ENCODE measurements around the gene MCTS1.
A peak's percentile ranks its signal among the peaks of the same experiment; 100 is the strongest.
"Not testable (repeated sequence)": the region's sequence is repeated elsewhere in the genome, so short reads cannot be mapped to it uniquely, and the experiment has no call there.

Gene MCTS1

GRCh38 chrX:120603707-120604360 lies at the start of gene MCTS1:
TSS of gene MCTS1 (plus strand) at chrX:120604101. CDS start at chrX:120604237, 136 bp downstream.
- DNase-seq = peak; percentile 83

DNA sequence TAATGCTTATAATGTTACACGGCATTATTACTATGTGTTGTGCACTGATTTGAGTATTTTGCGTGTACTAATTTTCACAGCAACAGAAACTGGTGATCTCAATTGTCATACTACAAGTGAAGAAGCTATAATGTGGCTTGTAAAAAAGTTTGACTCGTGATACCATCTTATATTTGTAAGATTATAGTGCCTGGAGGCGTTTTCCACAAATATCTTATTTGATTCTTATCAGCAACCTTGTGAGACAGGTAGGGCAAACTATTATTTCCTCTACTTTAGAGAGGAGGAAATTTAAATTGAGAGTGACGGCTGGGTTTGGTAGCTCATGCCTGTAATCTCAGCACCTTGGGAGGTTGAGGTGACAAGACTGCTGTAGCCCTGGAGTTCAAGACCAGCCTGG lies 47.6 kb upstream of the MCTS1 start:
- DNase-seq = no peak

DNA sequence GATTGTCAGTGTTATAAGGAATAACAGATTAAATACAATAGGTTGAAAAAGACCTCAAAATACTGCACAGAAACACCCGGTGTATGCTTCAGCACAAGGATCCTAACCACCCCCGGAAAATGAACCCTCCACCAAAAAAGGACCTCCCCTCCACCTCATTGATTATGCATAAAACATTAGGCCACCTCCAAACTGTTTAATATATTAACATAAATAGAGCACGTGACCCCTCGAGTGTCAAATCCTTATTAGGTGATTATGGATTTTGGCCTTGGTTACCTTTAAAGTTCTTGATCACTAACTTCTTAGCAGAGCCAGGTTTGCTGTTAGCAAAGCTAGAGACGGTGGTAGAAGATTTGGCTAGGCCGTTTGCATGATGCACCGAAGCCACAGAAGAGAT lies 44.1 kb upstream of the MCTS1 start:
- no peak for DNase-seq

- DNase-seq = no peak
Measured at GRCh38 chrX:120560405-120560841, 43.5 kb upstream of the MCTS1 start.

- DNase-seq = peak; percentile 93
Measured at GRCh38 chrX:120560842-120561633, 42.9 kb upstream of the MCTS1 start, which contains the start of gene CUL4B. TSS of gene CUL4B (minus strand) at chrX:120560962. CDS start at chrX:120560638, 324 bp downstream.

DNA sequence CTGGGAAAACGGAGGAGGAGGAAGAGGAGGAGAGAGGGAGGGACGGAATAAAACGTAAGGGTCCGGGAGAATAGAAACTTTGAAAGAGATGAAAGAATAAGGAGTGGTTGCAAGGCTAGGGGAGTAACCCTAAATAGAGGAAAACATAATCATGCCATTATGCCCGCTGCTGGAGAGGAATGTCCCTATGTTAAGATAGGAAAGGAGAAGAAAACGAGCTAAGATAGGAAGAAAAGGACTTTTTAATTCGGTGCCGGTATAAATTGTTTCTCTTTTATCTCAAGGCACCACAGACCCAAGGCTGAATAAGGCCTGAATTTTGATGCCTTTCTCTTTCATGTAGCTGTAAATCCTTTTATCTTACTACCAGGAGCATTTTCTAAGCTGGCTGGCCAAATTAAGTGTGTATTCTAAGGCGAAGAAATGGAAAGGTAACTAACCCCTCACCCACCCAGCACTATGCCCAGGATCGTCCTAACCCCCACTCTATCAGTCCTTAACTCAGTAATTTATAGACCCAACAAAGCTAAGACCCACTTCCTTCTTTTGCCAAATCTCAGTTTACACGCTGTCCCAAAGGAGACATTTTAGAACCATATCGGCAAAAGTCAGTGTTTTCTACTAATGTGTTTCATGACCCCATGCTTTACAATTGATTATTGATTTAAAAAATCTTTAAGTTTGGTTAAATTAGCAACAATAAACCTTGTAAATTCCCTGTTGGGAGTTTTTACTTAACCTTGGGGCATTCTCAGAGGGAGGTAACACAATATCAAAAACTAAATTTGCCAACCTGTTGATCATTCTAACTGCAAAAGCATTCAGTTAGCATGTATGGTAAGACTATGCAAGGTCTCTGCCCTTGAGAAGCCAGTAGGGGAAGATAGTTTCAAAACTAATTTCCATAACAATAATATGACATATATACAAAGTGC lies 42.0 kb upstream of the MCTS1 start:
- DNase-seq = no peak

DNA sequence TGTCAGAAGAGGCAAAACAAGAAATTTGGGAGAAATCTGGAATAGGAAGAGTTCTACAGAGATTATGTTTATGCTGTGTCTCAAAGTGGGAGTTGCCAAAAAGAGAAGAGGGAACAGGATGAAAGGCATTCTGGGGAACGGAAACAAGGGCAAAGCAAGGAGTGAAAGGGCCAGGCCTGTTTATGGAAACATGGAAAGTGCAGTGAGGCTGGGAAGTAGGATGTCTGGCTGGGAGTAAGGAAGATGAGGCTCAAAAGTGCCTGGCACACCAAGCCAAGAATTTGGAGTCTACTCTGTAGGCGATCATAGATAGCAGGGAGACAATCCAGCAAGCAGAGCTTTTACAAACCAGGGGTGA lies 41.4 kb upstream of the MCTS1 start:
- DNase-seq = no peak

GRCh38 chrX:120564925-120565324 lies 39.0 kb upstream of the MCTS1 start:
- no peak for DNase-seq

DNA sequence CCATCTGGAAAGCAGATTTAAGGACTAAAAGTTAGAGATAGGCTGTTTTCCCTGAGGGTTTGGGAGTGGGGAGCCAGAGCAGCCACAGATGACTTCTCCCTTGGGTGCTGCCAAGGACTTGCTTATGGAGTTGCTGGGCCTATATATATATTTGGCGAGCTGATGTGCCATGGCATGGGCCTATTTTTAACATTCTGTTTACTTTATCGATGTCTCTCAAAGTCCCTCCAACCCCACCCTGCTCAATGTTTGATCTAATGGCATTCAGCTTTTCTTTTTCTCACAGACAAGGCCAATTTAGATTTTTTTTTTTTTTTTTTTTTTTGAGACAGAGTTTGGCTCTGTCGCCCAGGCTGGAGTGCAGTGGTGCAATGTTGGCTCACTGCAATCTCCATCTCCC lies 37.1 kb upstream of the MCTS1 start:
- DNase-seq = no peak

DNA sequence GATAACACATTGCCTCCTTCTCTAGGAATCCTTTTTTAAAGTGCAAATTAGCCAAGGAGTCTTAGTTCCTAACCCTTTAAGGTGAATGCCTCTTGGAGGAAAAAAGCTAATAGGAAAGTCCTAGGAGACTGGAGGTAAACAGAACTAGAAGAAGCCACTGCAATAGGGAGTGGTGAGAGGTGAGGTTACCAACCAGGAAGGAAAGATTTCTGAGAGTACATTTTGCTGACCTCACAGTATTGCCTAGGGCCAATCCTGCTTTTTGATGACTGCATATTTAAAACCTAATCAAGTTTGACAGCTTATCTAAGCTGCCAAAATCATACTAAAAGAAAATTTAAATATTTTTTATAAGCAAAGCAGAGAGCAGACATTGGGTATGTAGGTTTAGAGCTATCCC lies 35.9 kb upstream of the MCTS1 start:
- no peak for DNase-seq

DNA sequence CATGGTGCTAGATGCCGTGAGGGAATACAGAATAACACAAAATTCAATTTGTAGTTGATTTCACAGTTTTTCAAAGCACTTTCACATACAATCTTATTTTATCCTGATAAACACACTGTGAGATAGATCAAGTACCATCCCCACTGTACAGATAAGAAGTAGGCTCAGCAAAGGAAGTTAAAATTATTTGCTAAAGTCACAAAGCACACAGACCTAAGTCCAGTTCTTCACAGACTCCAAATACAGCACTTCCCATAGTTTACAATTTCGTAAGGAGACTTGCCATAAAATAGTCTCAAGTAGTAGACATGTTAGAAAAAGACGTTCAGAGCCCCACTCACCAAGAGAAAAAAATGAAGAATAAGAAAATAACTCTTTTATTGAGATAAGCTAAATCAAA lies 35.3 kb upstream of the MCTS1 start:
- DNase-seq = no peak

GRCh38 chrX:120570011-120570600 lies 33.8 kb upstream of the MCTS1 start:
- DNase-seq = no peak

- DNase-seq = not testable (repeated sequence)
Measured at GRCh38 chrX:120573806-120574205, 30.1 kb upstream of the MCTS1 start.

GRCh38 chrX:120575379-120576114 lies 28.4 kb upstream of the MCTS1 start:
- no peak for DNase-seq

- DNase-seq = no peak
Measured at GRCh38 chrX:120585702-120586101, 18.2 kb upstream of the MCTS1 start.

- DNase-seq = no peak
Measured at GRCh38 chrX:120604361-120604782, 471 bp downstream of the MCTS1 start.

DNA sequence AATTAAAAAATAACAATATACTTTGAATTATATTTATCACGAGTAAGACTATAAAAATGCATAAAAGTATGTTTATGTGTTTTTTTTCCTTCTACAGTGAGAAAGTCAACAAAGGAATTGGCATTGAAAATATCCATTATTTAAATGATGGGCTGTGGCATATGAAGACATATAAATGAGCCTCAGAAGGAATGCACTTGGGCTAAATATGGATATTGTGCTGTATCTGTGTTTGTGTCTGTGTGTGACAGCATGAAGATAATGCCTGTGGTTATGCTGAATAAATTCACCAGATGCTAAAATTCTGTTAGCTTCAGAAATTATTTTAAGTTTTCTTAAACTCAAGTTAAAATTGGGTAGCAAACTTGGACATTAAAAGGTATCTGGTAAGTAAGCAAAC lies 8.2 kb downstream of the MCTS1 start:
- DNase-seq = no peak

DNA sequence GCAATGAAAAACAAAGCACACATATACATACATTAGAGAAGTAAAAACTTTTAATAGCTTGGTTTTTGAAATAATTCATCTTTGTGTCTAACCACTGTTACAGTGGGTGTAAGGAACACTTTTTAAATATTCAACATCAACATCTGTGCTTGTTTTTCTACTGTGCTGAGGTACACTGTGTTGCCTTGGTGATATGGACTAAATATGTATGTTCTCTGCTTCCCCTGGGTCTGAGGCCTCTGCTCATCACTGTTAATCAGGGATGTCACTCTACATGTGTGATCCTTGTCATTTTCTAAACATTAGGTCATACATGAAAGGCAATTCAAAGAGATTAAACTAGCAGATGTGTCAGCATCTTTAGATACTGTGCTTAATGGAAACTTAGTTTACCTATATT lies 10.9 kb downstream of the MCTS1 start:
- DNase-seq = no peak

- no peak for DNase-seq
Measured at GRCh38 chrX:120617996-120618630, 14.2 kb downstream of the MCTS1 start.

GRCh38 chrX:120625371-120625770 lies 21.5 kb downstream of the MCTS1 start:
- DNase-seq = no peak

All from right forelimb (tissue), 1 donor.